Left forelimb (tissue), 1 donor: Measurements from ENCODE around the gene SMC3.

Experiments
- DNase-seq: peaks from one replicate; pipeline ENCODE4 v3.0.0-alpha.2; 2018; ENCODE audit warnings: low spot score

The SMC3 gene

GRCh38 chr10:110647136-110647430 lies 79.6 kb downstream of the SMC3 start:
- DNase-seq: no peak

GRCh38 chr10:110648692-110649346 lies 81.3 kb downstream of the SMC3 start:
- DNase-seq: no peak

GRCh38 chr10:110649347-110650264 lies 82.1 kb downstream of the SMC3 start:
- no peak for DNase-seq

GRCh38 chr10:110650265-110650668 lies 82.8 kb downstream of the SMC3 start:
- no peak for DNase-seq

- DNase-seq: no peak
Measured at GRCh38 chr10:110651044-110651958, 83.8 kb downstream of the SMC3 start.

- no peak for DNase-seq
Measured at GRCh38 chr10:110652475-110653118, 85.1 kb downstream of the SMC3 start.
